ENCODE data around the gene SMARCA4.
"Not testable (repeated sequence)": the region's sequence is repeated elsewhere in the genome, so short reads cannot be mapped to it uniquely, and the experiment has no call there.

Gene SMARCA4

DNA sequence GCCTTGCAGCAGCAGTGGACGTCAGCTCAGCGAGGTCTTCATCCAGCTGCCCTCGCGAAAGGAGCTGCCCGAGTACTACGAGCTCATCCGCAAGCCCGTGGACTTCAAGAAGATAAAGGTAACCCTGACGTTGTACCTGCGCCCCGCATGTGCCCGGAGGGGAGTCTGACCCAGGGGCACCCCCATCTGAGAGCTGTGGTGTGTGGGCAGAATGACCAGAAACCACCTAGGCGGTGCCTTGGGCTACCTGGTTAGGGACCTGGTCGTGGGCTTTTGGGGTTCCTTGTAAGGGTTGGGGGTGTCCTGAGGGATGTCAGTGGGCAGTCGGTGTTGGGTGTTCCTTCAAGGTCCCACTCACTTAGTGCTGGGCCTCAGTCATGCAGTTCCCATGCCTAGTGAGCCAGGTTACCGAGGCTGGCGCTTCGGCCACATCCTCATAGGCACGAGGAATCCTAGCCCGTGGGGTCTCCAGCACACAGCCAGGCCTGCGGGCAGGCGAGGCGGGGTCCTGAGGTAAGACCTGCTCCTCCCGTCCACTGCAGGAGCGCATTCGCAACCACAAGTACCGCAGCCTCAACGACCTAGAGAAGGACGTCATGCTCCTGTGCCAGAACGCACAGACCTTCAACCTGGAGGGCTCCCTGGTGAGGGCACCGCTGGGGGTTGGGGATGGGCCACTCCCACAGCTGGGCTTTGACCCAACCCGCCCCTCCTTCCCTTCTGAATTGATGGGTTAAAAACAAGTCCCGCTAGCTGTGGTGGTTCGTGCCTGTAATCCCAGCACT is 97.6 kb downstream of the SMARCA4 start:
- intact Hi-C loops (cut with DNase I), result no loop called here
- peak in 1 of 10 donors; percentile 54 for DNase-seq

DNA sequence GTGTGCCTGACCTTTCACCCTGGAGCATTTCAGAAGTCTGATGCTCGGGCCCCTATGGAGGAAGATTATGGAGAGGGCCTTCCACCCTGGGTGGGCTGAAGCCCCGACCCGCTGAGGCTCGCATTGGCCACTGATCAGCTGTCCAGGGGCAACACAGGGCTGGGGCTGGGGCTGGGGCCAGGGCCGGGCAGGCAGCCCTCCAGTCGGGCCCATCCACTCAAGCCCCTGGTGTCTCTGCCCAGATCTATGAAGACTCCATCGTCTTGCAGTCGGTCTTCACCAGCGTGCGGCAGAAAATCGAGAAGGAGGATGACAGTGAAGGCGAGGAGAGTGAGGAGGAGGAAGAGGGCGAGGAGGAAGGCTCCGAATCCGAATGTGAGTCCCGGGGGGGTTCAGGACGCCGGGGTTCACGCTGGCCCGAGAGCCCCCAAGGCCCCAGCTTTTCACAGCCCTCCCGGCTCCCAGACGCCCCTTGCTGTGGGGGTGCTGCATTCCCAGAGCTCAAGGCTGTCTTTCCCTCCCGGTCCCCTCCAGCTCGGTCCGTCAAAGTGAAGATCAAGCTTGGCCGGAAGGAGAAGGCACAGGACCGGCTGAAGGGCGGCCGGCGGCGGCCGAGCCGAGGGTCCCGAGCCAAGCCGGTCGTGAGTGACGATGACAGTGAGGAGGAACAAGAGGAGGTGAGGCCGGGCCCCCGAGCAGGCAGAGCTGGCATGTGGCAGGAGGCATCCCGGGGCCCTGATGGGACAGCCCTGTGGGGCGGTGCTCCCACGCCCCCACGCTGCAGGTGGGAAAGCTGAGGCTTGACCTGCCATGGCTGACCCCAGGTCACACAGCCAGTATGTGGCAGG is 98.9 kb downstream of the SMARCA4 start:
- intact Hi-C loops (cut with DNase I), result no loop called here
- DNase-seq, result peak in 1 of 10 donors; percentile 58

GRCh38 chr19:11061952-11062351 is 101.1 kb downstream of the SMARCA4 start:
- DNase-seq, result no peak
- intact Hi-C loops (cut with DNase I), result no loop called here

DNA sequence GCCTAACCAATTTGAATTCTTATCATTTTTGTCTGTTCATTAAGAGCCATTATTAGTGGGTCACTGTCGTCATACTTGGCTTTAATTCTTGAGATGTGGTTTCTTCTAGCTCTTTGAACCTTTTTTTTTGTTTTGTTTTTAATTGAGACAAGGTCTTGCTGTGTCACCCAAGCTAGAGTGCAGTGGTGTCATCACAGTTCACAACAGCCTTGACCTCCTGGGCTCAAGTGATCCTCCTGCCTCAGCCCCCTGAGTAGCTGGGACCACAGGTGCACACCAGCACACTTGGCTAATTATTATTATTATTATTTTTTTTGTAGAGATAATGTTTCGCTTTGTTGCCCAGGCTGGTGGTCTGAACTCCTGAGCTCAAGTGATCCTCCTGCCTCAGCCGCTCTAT is 102.6 kb downstream of the SMARCA4 start:
- intact Hi-C loops (cut with DNase I), result no loop called here
- no peak for DNase-seq

GRCh38 chr19:11064831-11065303 is 104.0 kb downstream of the SMARCA4 start:
- peak in 2 of 10 donors; percentile 18 to 68 for DNase-seq
- intact Hi-C loops (cut with DNase I), result no loop called here

DNA sequence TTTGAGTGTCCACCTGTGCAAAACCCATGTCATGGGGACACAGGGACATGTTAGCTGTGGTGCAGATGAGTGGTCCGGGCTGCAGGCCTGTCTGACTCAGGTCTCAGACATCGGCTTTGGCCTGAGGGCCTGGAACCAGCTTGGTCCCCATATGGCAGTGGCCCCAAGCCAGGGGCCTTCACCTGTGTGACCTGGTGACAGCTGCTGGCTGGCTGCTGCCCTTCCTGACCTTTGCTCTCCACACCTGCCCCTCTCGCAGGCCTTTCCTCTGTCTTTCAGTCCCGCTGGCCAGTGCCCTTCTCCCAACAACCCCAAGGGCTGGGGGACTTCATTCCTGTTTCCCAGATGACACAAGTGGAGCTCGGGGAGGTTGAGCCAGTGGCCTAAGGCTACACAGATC is 105.5 kb downstream of the SMARCA4 start:
- peak in 1 of 10 donors; percentile 57 for DNase-seq
- intact Hi-C loops (cut with DNase I), result no loop called here

- intact Hi-C loops (cut with DNase I), result no loop called here
- no peak for DNase-seq
Measured at GRCh38 chr19:11067356-11068113, 106.7 kb downstream of the SMARCA4 start.

- intact Hi-C loops (cut with DNase I), result no loop called here
- no peak for DNase-seq
Measured at GRCh38 chr19:11069561-11069960, 108.7 kb downstream of the SMARCA4 start.

- intact Hi-C loops (cut with DNase I), result no loop called here
Measured at GRCh38 chr19:11070123-11070522, 109.3 kb downstream of the SMARCA4 start.

DNA sequence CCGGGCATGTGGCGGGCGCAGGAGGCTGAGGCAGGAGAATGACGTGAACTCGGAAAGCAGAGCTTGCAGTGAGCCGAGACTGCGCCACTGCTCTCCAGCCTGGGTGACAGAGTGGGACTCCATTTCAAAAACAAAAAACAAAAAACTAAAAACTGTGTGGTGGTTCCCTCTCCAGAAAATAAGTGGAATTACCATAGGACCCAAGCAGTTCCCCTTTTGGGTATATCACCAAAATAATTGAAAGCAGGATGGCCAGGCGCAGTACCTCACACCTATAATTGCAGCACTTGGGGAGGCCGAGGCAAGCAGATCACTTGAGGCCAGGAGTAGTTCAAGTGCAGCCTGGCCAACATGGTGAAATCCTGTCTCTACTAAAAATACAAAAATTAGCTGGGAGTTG is 112.7 kb downstream of the SMARCA4 start:
- intact Hi-C loops (cut with DNase I), result no loop called here
- DNase-seq, result no peak

More at GRCh38 chr19:11070123-11070522, 109.3 kb downstream of the SMARCA4 start:
- no peak for DNase-seq

DNA sequence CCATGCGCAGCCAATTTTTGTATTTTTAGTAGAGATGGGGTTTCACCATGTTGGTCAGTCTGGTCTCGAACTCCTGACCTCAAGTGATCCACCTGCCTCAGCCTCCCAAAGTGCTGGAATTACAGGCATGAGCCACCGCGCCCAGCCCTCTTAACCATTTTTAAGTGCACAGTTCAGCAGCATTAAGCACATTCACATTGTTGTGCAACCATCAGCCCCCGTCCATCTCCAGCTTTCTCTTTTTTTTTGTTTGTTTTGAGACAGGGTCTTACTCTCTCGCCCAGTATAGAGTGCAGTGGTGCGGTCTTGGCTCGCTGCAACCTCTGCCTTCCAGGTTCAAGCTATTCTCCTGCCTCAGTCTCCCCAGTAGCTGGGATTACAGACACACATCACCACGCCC is 116.0 kb downstream of the SMARCA4 start:
- DNase-seq; intact Hi-C loops (cut with DNase I): not testable (repeated sequence)

GRCh38 chr19:11078893-11079292 is 118.1 kb downstream of the SMARCA4 start:
- DNase-seq, result no peak
- intact Hi-C loops (cut with DNase I), result no loop called here

- DNase-seq, result no peak
- intact Hi-C loops (cut with DNase I), result no loop called here
Measured at GRCh38 chr19:11079999-11080398, 119.2 kb downstream of the SMARCA4 start.

- no peak for DNase-seq
- intact Hi-C loops (cut with DNase I), result loop anchor here (5.0 kb wide), 1 partner anchor 51 kb away; no protein-coding TSS in a partner anchor
Measured at GRCh38 chr19:11087870-11088505, 127.2 kb downstream of the SMARCA4 start.

DNA sequence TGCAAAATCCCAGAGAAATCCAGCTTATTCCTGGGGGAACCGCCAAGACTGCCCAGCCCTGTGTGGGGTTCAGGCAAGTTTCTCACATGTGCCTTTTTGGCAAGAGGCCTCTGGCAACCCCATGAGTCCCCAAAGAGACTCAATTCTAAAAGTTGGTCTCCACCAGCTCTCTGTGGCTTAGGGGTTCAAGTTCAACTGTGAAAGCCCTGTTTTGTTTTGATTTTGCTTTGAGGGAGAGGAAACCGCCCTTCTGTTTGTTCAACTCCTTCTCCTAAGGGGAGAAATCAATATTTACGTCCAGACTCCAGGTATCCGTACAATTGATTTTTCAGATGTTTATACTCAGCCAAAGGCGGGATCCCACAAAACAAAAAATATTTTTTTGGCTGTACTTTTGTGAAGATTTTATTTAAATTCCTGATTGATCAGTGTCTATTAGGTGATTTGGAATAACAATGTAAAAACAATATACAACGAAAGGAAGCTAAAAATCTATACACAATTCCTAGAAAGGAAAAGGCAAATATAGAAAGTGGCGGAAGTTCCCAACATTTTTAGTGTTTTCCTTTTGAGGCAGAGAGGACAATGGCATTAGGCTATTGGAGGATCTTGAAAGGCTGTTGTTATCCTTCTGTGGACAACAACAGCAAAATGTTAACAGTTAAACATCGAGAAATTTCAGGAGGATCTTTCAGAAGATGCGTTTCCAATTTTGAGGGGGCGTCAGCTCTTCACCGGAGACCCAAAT is 127.8 kb downstream of the SMARCA4 start:
- peak in 3 of 10 donors; percentile 4 to 31 (median 27) for DNase-seq

GRCh38 chr19:11089254-11090013 is 128.6 kb downstream of the SMARCA4 start, which contains the start of gene LDLR:
LDLR (plus strand) TSS chr19:11089463; CDS start chr19:11089549, 86 bp downstream.
- peak; percentile 46 to 93 (median 64) for DNase-seq
- intact Hi-C loops (cut with DNase I), result loop anchor here (5.0 kb wide), 1 partner anchor 52 kb away; no protein-coding TSS in a partner anchor

More for the DNA sequence above, 127.8 kb downstream of the SMARCA4 start:
- intact Hi-C loops (cut with DNase I), result loop anchor here (5.0 kb wide), 1 partner anchor 51 kb away; no protein-coding TSS in a partner anchor

- peak in 1 of 10 donors; percentile 78 for DNase-seq
- intact Hi-C loops (cut with DNase I), result not testable (repeated sequence)
Measured at GRCh38 chr19:11090014-11090263, 129.1 kb downstream of the SMARCA4 start.

GRCh38 chr19:11090264-11090996 is 129.6 kb downstream of the SMARCA4 start:
- peak; percentile 93 to 99 (median 97) for DNase-seq
- intact Hi-C loops (cut with DNase I), result no loop called here
